NCI-H2029 (cell line): ENCODE measurements around the gene SUCLA2.
"Not testable (repeated sequence)": the region's sequence is repeated elsewhere in the genome, so short reads cannot be mapped to it uniquely, and the experiment has no call there.

ENCODE experiments used
- DNase-seq: peaks from one replicate; lab custom pipeline; 2025; lab: John Stamatoyannopoulos, UW

Gene SUCLA2

GRCh38 chr13:48001114-48001881 is at the start of gene SUCLA2:
SUCLA2 (minus strand) TSS chr13:48001273; CDS start chr13:48001269, 4 bp downstream.
- peak; percentile 45 for DNase-seq

GRCh38 chr13:48050550-48050949 is 49.5 kb upstream of the SUCLA2 start:
- DNase-seq: no peak

- no peak for DNase-seq
These were observed 42.9 kb upstream of the SUCLA2 start for GRCh38 chr13:48043789-48044503.

- no peak for DNase-seq
These were observed 41.8 kb upstream of the SUCLA2 start for GRCh38 chr13:48042894-48043293.

- no peak for DNase-seq
These were observed 39.8 kb upstream of the SUCLA2 start for GRCh38 chr13:48040896-48041295.

GRCh38 chr13:48040049-48040448 is 39.0 kb upstream of the SUCLA2 start:
- no peak for DNase-seq

GRCh38 chr13:48038761-48039160 is 37.7 kb upstream of the SUCLA2 start:
- DNase-seq: no peak

GRCh38 chr13:48037346-48038173 is 36.5 kb upstream of the SUCLA2 start, which contains the start of gene NUDT15:
NUDT15 (plus strand) TSS chr13:48037726; CDS start chr13:48037747, 21 bp downstream.
- peak; percentile 81 for DNase-seq

GRCh38 chr13:48029859-48030258 is 28.8 kb upstream of the SUCLA2 start:
- no peak for DNase-seq

- DNase-seq: no peak
These were observed 27.0 kb upstream of the SUCLA2 start for GRCh38 chr13:48028066-48028465.

- no peak for DNase-seq
These were observed 18.7 kb upstream of the SUCLA2 start for GRCh38 chr13:48019796-48020195.

- DNase-seq: peak; percentile 8
These were observed 17.6 kb upstream of the SUCLA2 start for GRCh38 chr13:48018637-48019036.

GRCh38 chr13:48014359-48014758 is 13.3 kb upstream of the SUCLA2 start:
- DNase-seq: no peak

- no peak for DNase-seq
These were observed 11.6 kb upstream of the SUCLA2 start for GRCh38 chr13:48012668-48013067.

GRCh38 chr13:48010698-48011097 is 9.6 kb upstream of the SUCLA2 start:
- DNase-seq: no peak

- DNase-seq: no peak
These were observed 8.2 kb upstream of the SUCLA2 start for GRCh38 chr13:48009284-48009683.

- no peak for DNase-seq
These were observed 5.3 kb upstream of the SUCLA2 start for GRCh38 chr13:48006396-48006795.

GRCh38 chr13:48004201-48004600 is 3.1 kb upstream of the SUCLA2 start:
- no peak for DNase-seq

GRCh38 chr13:48001999-48002398 is 926 bp upstream of the SUCLA2 start:
- not testable (repeated sequence) for DNase-seq

- no peak for DNase-seq
These were observed 437 bp downstream of the SUCLA2 start for GRCh38 chr13:48000559-48001113.

GRCh38 chr13:47999973-48000372 is 1.1 kb downstream of the SUCLA2 start:
- DNase-seq: no peak

GRCh38 chr13:47997384-47997783 is 3.7 kb downstream of the SUCLA2 start:
- DNase-seq: no peak
